C4-2B (cell line): ENCODE measurements around the gene CEP152.

Experiments used
- ZFX ChIP-seq: fragments of 450-650 bp; IDR thresholded peaks from 2 replicates; pipeline ENCODE4 v1.6.1; 2017
- TF ChIP-seq, protein P1 (sequence below): fragments of 450-650 bp; conservative IDR thresholded peaks from 2 replicates; pipeline ENCODE4 v1.5.1; 2017; ENCODE audit warnings: mild to moderate bottlenecking

DNA sequence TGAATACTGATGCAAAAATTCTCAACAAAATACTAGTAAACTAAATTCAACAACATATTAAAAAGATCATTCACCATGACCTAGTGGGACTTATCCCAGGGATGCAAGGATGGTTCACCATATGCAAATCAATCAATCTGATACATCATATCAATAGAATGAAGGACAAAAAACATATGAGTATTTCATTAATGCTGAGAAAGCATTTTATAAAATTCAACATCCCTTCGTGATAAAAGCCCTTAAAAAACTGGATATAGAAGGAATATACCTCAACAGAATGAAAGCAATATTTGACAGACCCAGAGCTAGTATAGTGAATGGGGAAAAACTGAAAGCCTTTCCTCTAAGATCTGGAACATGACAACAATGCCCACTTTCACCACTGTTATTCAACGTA lies 122.4 kb downstream of the CEP152 start:
- TF ChIP-seq, protein P1, sequence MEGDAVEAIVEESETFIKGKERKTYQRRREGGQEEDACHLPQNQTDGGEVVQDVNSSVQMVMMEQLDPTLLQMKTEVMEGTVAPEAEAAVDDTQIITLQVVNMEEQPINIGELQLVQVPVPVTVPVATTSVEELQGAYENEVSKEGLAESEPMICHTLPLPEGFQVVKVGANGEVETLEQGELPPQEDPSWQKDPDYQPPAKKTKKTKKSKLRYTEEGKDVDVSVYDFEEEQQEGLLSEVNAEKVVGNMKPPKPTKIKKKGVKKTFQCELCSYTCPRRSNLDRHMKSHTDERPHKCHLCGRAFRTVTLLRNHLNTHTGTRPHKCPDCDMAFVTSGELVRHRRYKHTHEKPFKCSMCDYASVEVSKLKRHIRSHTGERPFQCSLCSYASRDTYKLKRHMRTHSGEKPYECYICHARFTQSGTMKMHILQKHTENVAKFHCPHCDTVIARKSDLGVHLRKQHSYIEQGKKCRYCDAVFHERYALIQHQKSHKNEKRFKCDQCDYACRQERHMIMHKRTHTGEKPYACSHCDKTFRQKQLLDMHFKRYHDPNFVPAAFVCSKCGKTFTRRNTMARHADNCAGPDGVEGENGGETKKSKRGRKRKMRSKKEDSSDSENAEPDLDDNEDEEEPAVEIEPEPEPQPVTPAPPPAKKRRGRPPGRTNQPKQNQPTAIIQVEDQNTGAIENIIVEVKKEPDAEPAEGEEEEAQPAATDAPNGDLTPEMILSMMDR = no peak
- TF ChIP-seq ZFX = no peak
